WI38 (cell line): ENCODE data around the gene MINDY4B.
"Not testable (repeated sequence)": the region's sequence is repeated elsewhere in the genome, so short reads cannot be mapped to it uniquely, and the experiment has no call there.

Source experiments
- H3K4me3 ChIP-seq: 2 replicates; pipeline ENCODE4 v1.5.1; 2011; ENCODE audit warnings: low read depth, mild to moderate bottlenecking, control low read depth, low read length
- CTCF ChIP-seq: IDR thresholded peaks from 2 replicates; pipeline ENCODE4 v1.5.1; 2012; ENCODE audit warnings: low read depth, mild to moderate bottlenecking, control low read depth, low read length

MINDY4B gene

DNA sequence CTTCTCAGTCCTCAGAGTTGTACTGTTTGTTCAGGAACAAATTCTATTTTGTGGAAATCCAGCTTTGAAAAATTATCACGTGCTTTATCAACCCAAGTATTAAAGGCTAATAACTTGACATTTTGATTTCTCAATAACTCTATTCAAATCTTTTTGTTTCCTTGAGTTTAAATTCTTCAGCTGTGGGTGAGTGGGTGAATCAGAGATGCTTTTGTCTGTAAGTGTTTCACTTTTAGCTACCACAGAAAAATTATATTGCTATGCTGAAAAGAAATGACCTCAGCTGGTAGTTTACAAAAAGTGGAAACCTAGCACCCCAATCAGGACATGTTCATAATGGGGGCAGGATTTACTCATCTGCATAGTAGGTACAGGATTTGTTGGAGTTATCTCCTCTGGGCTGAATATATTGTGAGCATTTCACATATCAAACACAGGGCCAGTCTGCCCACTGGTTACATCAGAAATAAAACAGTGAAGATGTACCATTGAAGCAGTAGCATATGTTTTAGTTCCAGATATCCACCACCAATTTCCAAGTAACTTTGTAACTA lies 30.5 kb downstream of the MINDY4B start:
- no peak for TF ChIP-seq CTCF

DNA sequence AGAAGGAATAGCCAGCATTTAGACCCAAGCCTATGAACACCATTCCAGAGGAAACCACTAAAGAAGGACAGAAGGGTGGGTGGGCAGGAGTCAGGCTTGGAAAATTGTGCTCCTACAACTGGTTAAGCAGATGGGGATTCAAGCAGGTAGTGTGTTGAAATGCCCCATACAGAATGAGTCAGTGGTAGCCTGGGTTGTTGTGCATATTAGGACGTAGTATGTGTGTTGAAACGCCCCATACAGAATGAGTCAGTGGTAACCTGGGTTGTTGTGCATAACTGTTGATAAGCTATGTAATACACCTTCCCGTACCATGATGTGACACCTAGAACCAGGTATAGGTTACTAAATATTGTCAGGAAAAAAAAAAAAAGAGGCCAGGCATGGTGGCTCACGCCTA lies 34.0 kb downstream of the MINDY4B start:
- TF ChIP-seq CTCF = no peak
- no peak overlapping the region for H3K4me3 ChIP-seq

More for the DNA sequence above, 30.5 kb downstream of the MINDY4B start:
- H3K4me3 ChIP-seq = no peak overlapping the region

DNA sequence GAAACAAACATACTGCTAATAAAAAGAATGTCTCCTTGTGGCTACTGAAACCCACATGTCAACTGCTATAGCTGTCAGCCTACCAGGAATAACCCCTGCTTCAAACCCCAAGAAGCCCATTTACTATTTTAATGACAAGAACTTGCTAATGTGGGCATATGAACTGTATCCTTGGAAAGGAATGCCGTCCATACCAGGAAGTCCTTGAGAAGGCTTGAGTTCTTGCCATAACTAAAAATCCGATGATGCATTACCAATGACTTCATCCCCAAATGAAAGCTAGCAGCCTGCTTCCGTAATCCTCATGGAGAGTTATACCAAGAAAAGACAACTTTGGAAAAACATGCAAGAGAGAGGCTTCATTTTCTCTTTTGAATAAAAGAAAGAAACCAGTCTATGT lies 34.8 kb downstream of the MINDY4B start:
- no peak overlapping the region for H3K4me3 ChIP-seq
- TF ChIP-seq CTCF = no peak

- no peak for TF ChIP-seq CTCF
- H3K4me3 ChIP-seq = no peak overlapping the region
Observed at GRCh38 chr3:150868282-150868681, 37.0 kb downstream of the MINDY4B start.

DNA sequence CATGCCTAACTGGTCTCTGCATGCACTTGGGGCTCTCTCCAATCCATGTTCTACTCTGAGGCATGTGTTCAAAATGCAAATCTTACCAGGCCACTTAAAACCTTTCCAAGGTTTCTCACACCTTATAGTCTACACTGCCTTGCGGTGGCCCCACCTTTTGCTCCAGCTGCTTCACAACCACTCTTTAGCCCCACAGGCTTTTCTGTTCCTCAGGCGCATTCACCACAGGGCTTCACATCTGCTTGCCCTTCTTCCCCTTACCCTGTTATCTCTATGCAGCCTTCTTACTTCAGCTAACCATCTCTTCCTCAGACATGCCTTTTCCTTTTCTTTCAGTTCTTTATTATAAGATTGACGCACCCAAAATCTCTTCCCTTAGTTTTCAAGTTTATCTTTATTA lies 37.8 kb downstream of the MINDY4B start:
- TF ChIP-seq CTCF = no peak
- H3K4me3 ChIP-seq = no peak overlapping the region

- not testable (repeated sequence) for H3K4me3 ChIP-seq
Observed at GRCh38 chr3:150863921-150864320, 41.3 kb downstream of the MINDY4B start.

- TF ChIP-seq CTCF = no peak
- H3K4me3 ChIP-seq = no peak overlapping the region
Observed at GRCh38 chr3:150861851-150862250, 43.4 kb downstream of the MINDY4B start.

GRCh38 chr3:150857936-150858335 lies 47.3 kb downstream of the MINDY4B start:
- not testable (repeated sequence) for H3K4me3 ChIP-seq
